A549 (cell line): ENCODE data around the gene NTSR1.

Experiments used
- CTCF ChIP-seq: fragments of >200 bp; sonication (Bioruptor Twin); formaldehyde crosslinking; IDR thresholded peaks from 3 replicates; pipeline ENCODE4 v1.5.1; 2016
- MAX ChIP-seq: IDR thresholded peaks from 2 replicates; pipeline ENCODE4 v1.6.1; 2012
- NPAS2 ChIP-seq: fragments of 250-450 bp; sonication (Bioruptor Pico); IDR thresholded peaks from 2 replicates; pipeline ENCODE4 v1.8.0; 2022; ENCODE audit warnings: mild to moderate bottlenecking, moderate library complexity, borderline replicate concordance
- POLR2A ChIP-seq: IDR thresholded peaks from 2 replicates; pipeline ENCODE4 v1.6.1; 2012; ENCODE audit warnings: mild to moderate bottlenecking, low read length
- RAD21 ChIP-seq, 2 experiments: fragments of >200 bp in 1 of 2; sonication (Bioruptor Twin) in 1 of 2; formaldehyde crosslinking in 1 of 2; IDR thresholded peaks in 1 of 2; conservative IDR thresholded peaks in 1 of 2; 2 replicates in 1 of 2; 3 replicates in 1 of 2; pipeline ENCODE4 v1.6.1; 2012 to 2018; ENCODE audit warnings: inconsistent platforms in 1 of 2
- REST ChIP-seq: fragments of 200-600 bp; sonication (generic); IDR thresholded peaks from 2 replicates; pipeline ENCODE4 v1.6.1; 2016; ENCODE audit warnings: antibody characterized with exemption, mild to moderate bottlenecking, moderate library complexity
- USF2 ChIP-seq: fragments of 450-650 bp; IDR thresholded peaks from 2 replicates; pipeline ENCODE4 v1.6.1; 2014; ENCODE audit warnings: antibody characterized with exemption

GRCh38 chr20:62800314-62801259 is 92.0 kb downstream of the NTSR1 start:
- TF ChIP-seq MAX (no peak), USF2 (no peak), REST (no peak), POLR2A (no peak), NPAS2 (no peak), CTCF (no peak), RAD21 (conservative IDR thresholded peaks at IDR 0.05 in 1 of 2, IDR thresholded peaks at IDR 0.05 in 1 of 2) (no peak)
